ENCODE measurements around the gene AGBL4. TPM values are rescaled to one million over a fixed set of nuclear protein-coding genes. Genes with fewer than 3 reads are reported as not detected.

The AGBL4 gene
- total RNA-seq, 4 donors from 2014 or later = 0.13 TPM; not detected in 3

DNA sequence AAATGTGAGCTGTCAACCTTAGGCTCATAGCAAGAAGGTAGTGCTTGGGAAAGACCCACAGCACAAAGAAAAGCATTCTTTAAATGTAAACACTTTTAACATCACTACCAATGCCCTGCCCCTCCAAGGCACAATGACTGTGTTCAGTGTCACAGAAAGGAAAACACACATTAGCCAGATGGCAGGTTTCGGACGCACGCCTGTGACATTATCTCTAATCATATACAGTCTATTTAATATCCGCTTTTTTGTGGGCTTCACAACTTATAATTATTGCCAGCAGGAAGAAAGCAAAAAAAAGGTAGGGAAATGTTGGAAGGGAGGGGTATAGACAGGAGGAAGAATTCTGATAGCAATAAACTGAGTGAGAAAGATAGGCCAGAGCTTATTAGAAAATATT, 1134.7 kb downstream of the AGBL4 start:
- no peak overlapping the region for H3K4me3 ChIP-seq
- intact Hi-C loops (cut with DNase I) = no loop called here
- H3K4me1 ChIP-seq = no peaks in the 10 kb centered on the region
- no peak for DNase-seq (ENCODE audit: extremely low spot score)
- H3K27me3 ChIP-seq = no peaks in the 10 kb centered on the region
- no peaks in the 10 kb centered on the region for H3K36me3 ChIP-seq
- TF ChIP-seq POLR2A (IDR thresholded peaks at IDR 0.05; ENCODE audit: low read depth) (no peak), POLR2AphosphoS5 (IDR thresholded peaks at IDR 0.05) (no peak), EP300 (IDR thresholded peaks at IDR 0.05) (no peak)
- TF ChIP-seq, protein P1, sequence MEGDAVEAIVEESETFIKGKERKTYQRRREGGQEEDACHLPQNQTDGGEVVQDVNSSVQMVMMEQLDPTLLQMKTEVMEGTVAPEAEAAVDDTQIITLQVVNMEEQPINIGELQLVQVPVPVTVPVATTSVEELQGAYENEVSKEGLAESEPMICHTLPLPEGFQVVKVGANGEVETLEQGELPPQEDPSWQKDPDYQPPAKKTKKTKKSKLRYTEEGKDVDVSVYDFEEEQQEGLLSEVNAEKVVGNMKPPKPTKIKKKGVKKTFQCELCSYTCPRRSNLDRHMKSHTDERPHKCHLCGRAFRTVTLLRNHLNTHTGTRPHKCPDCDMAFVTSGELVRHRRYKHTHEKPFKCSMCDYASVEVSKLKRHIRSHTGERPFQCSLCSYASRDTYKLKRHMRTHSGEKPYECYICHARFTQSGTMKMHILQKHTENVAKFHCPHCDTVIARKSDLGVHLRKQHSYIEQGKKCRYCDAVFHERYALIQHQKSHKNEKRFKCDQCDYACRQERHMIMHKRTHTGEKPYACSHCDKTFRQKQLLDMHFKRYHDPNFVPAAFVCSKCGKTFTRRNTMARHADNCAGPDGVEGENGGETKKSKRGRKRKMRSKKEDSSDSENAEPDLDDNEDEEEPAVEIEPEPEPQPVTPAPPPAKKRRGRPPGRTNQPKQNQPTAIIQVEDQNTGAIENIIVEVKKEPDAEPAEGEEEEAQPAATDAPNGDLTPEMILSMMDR (IDR thresholded peaks at IDR 0.05) = no peak
- no peak overlapping the region for H3K27ac ChIP-seq (replicated peaks in 1 of 4)
- peaks cover 0 to 4% (median 0%) of the 10 kb centered on the region in 4 donors for H3K9me3 ChIP-seq
- 80% methylated on average over 4 of the region's 4 CpGs for WGBS

DNA sequence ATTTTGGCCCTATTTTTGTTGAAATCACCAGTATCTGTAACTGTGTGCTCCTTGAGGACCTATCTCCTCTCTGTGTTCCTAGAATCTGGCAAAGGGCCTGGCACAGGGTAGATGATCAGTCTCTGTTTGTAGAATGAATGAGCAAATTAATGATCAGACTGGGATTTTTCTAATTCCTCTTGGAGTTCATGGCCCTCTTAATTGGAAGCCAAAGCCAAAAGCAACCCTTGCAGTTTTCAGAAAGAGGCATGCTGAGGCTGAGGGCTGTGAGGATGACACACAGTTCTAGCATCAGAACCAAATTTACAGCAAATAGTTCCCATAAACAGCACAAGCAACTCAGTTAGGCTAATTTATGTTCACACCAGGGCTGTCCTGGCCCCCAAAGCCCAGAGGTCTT, 1136.0 kb downstream of the AGBL4 start:
- H3K36me3 ChIP-seq = no peaks in the 10 kb centered on the region
- H3K4me1 ChIP-seq = no peaks in the 10 kb centered on the region
- H3K27me3 ChIP-seq = no peaks in the 10 kb centered on the region
- DNase-seq (ENCODE audit: extremely low spot score) = no peak
- H3K4me3 ChIP-seq = no peak overlapping the region
- H3K9me3 ChIP-seq = no peaks in the 10 kb centered on the region
- no peak overlapping the region for H3K27ac ChIP-seq (replicated peaks in 1 of 4)
- intact Hi-C loops (cut with DNase I) = no loop called here
- no peak for TF ChIP-seq EP300 (IDR thresholded peaks at IDR 0.05)
- TF ChIP-seq, protein P1 (IDR thresholded peaks at IDR 0.05) = no peak
- no peak for TF ChIP-seq POLR2AphosphoS5 (IDR thresholded peaks at IDR 0.05)
- TF ChIP-seq POLR2A (IDR thresholded peaks at IDR 0.05; ENCODE audit: low read depth) = no peak

DNA sequence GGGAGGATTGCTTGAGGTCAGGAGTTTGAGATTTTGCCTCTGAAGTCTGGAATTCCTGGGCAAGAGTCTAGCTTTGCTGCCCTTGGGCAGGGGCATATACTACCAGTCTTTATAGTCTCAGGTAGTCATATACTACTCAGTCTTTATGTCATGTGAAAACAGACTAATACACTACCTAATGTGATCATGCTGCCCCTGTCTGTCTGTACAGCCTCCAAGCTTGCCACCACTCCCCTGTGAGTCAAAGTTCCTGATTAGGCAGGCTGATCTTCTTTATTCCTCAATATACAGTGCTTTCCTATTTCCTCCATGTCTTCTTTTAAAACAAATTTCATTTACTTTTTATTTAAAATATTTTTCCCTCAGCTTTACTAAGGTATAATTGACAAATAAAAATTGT, 1141.7 kb downstream of the AGBL4 start:
- Histone ChIP-seq H3K27ac (replicated peaks in 1 of 4) (no peak overlapping the region), H3K36me3 (no peaks in the 10 kb centered on the region), H3K9me3 (no peaks in the 10 kb centered on the region), H3K4me1 (no peaks in the 10 kb centered on the region), H3K27me3 (no peaks in the 10 kb centered on the region), H3K4me3 (no peak overlapping the region)
- TF ChIP-seq POLR2A (IDR thresholded peaks at IDR 0.05; ENCODE audit: low read depth) (no peak), EP300 (IDR thresholded peaks at IDR 0.05) (no peak), POLR2AphosphoS5 (IDR thresholded peaks at IDR 0.05) (no peak)
- TF ChIP-seq, protein P1 (IDR thresholded peaks at IDR 0.05) = no peak
- DNase-seq (ENCODE audit: extremely low spot score) = no peak
- intact Hi-C loops (cut with DNase I) = no loop called here

DNA sequence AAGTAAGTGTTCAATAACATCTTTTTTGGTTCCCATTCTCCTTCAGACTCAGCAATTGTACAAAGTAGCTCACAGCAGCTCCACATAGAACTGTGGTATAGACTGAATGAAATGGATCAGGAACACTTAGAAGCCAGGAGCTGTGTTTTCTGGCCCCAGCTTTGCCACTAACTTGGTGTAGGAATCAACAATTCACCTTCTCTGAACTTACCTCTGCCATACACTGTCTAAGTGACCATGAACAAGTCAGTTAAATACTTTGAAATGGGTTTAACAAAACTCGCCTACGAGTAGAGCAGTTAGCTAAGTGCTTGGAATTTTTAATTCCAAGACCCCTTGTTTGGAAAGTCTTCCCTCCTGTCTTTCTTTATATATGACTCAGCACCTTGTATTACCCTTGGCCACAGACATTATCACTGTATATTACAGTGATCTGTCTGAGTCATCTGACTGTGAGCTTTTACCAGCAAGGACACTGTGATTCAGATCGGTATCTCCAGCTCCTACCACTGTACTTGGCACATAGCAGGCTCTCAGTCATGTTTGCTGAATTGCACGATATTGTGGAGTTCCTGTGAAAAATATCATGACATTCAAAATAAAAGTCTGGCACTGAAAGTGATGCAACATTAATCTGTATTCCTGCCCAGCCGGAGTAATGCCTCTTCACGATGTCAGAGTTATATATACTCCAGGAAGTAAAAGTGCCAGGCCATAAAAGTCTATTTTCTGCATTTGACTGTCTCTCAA, 1145.4 kb downstream of the AGBL4 start:
- no peaks in the 10 kb centered on the region for H3K27me3 ChIP-seq
- no peaks in the 10 kb centered on the region for H3K36me3 ChIP-seq
- no peak overlapping the region for H3K4me3 ChIP-seq
- WGBS = 43% methylated on average over 6 of the region's 6 CpGs
- no peak for DNase-seq (ENCODE audit: extremely low spot score)
- H3K4me1 ChIP-seq = peaks cover 0 to 12% (median 0%) of the 10 kb centered on the region in 4 donors
- TF ChIP-seq EP300 (IDR thresholded peaks at IDR 0.05) (no peak), POLR2AphosphoS5 (IDR thresholded peaks at IDR 0.05) (no peak), POLR2A (IDR thresholded peaks at IDR 0.05; ENCODE audit: low read depth) (no peak)
- TF ChIP-seq, protein P1 (IDR thresholded peaks at IDR 0.05) = no peak
- H3K9me3 ChIP-seq = no peaks in the 10 kb centered on the region
- intact Hi-C loops (cut with DNase I) = no loop called here
- H3K27ac ChIP-seq (replicated peaks in 1 of 4) = no peak overlapping the region

DNA sequence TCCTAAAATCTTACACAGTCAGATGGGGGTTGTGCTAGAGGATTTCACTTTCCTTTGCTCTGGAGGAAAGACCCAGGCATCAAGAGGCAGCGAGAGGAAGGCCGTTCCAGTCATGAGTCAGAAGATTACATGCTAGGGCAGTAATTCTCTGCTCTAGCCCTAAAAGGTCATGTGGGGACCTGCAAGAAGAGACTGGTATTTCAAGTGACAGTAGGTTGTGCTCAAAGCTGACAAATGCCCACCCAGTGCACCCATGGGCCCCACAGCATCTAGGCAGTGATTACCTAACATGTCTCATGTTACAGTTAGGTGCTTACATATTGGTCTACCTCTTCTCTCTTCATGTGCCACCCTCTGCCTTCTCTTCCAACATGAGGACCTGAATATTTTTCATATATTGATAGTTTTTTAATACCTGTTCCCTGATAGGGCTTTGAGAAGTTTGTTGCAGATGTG, 1147.4 kb downstream of the AGBL4 start:
- H3K9me3 ChIP-seq = no peaks in the 10 kb centered on the region
- WGBS = 48% methylated on average over 2 of the region's 2 CpGs
- no peak overlapping the region for H3K4me3 ChIP-seq
- H3K36me3 ChIP-seq = no peaks in the 10 kb centered on the region
- no peak for DNase-seq (ENCODE audit: extremely low spot score)
- H3K4me1 ChIP-seq = peaks cover 0 to 12% (median 0%) of the 10 kb centered on the region in 4 donors
- H3K27ac ChIP-seq (replicated peaks in 1 of 4) = no peak overlapping the region
- no peak for TF ChIP-seq POLR2A (IDR thresholded peaks at IDR 0.05; ENCODE audit: low read depth)
- no peak for TF ChIP-seq EP300 (IDR thresholded peaks at IDR 0.05)
- TF ChIP-seq, protein P1 (IDR thresholded peaks at IDR 0.05) = no peak
- TF ChIP-seq POLR2AphosphoS5 (IDR thresholded peaks at IDR 0.05) = no peak
- H3K27me3 ChIP-seq = no peaks in the 10 kb centered on the region
- intact Hi-C loops (cut with DNase I) = no loop called here
